AG04449 (cell line): ENCODE data around the gene JCAD.

Experiments
- CTCF ChIA-PET: fragments of 350-600 bp; formaldehyde crosslinking; extraction: SDS; loops from one replicate; lab custom pipeline; 2021; ENCODE audit warnings: antibody characterized with exemption; lab: Yijun Ruan, JAX
- POLR2A ChIA-PET: fragments of 400-600, 350-600 bp; formaldehyde crosslinking; extraction: SDS; loops from one replicate; lab custom pipeline; 2020; ENCODE audit warnings: antibody characterized with exemption, inconsistent platforms; lab: Yijun Ruan, JAX
- DNase-seq: peaks from one replicate; pipeline ENCODE4 v3.0.0-alpha.2; 2010; ENCODE audit warnings: low read depth, low spot score
- H3K4me3 ChIP-seq: 2 replicates; pipeline ENCODE4 v1.5.1; 2011; ENCODE audit warnings: low read depth, mild to moderate bottlenecking, control low read depth, low read length
- TF ChIP-seq, protein P1 (sequence below): IDR thresholded peaks from one replicate; pipeline ENCODE4 v1.5.1; 2011; ENCODE audit warnings: mild to moderate bottlenecking, moderate library complexity, low read length, control low read depth, inconsistent platforms; ENCODE audit not compliant: insufficient read depth; ENCODE audit errors: missing control alignments

Gene JCAD

DNA sequence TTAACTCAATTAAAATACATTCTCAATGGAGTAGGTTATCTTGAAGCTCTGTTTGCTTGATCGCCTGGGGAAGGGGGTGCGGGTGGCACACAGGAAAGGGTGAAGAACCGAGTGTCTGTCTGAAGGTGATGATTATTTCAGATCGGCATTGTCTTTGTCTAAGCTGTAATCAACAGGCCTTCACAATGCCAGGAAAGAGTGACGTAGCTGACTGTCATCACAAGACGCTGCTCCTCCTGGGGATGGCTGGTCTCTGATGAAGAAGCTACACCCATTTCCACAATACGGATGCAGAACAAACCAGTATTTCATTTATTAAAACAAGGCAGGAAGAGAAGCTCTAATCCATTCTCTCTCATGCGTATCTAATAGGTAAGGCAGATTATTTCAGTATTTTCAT lies 19.4 kb downstream of the JCAD start:
- TF ChIP-seq, protein P1, sequence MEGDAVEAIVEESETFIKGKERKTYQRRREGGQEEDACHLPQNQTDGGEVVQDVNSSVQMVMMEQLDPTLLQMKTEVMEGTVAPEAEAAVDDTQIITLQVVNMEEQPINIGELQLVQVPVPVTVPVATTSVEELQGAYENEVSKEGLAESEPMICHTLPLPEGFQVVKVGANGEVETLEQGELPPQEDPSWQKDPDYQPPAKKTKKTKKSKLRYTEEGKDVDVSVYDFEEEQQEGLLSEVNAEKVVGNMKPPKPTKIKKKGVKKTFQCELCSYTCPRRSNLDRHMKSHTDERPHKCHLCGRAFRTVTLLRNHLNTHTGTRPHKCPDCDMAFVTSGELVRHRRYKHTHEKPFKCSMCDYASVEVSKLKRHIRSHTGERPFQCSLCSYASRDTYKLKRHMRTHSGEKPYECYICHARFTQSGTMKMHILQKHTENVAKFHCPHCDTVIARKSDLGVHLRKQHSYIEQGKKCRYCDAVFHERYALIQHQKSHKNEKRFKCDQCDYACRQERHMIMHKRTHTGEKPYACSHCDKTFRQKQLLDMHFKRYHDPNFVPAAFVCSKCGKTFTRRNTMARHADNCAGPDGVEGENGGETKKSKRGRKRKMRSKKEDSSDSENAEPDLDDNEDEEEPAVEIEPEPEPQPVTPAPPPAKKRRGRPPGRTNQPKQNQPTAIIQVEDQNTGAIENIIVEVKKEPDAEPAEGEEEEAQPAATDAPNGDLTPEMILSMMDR, result no peak
- no peak overlapping the region for H3K4me3 ChIP-seq
- DNase-seq, result no peak
- ChIA-PET POLR2A (interaction anchor here (1.0 kb wide), 1 partner anchor 10 kb away, joined by 3 read pairs; no protein-coding TSS in a partner anchor), CTCF (interaction anchor here (1.6 to 3.8 kb wide), 3 partner anchors 38 to 201 kb away, joined by 6 to 17 read pairs (median 11); no protein-coding TSS in a partner anchor)

DNA sequence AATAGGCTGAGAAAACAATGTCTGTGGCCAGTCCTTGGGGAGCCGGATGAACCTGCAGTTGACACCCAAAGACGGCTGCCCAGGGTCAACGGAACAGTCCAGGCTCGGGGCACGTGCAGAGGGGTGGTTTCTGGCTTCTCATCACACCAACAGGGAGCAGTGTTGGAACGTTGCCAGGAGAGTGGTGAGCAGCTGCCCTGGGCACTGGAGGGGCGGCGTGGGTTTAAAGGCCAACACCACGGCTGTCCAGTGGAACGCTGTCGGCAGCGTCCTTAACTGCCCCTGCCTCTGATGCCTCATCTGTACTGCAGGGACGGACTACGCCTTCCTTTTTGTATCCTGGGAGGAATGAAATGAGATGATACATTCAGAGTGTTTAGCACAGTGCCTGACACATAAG lies 19.8 kb downstream of the JCAD start:
- ChIA-PET CTCF (interaction anchor here (2.9 kb wide), 1 partner anchor 41 kb away, joined by 11 read pairs; no protein-coding TSS in a partner anchor), POLR2A (interaction anchor here (1.0 kb wide), 1 partner anchor 10 kb away, joined by 3 read pairs; no protein-coding TSS in a partner anchor)
- TF ChIP-seq, protein P1, result no peak
- no peak for DNase-seq
- no peak overlapping the region for H3K4me3 ChIP-seq

DNA sequence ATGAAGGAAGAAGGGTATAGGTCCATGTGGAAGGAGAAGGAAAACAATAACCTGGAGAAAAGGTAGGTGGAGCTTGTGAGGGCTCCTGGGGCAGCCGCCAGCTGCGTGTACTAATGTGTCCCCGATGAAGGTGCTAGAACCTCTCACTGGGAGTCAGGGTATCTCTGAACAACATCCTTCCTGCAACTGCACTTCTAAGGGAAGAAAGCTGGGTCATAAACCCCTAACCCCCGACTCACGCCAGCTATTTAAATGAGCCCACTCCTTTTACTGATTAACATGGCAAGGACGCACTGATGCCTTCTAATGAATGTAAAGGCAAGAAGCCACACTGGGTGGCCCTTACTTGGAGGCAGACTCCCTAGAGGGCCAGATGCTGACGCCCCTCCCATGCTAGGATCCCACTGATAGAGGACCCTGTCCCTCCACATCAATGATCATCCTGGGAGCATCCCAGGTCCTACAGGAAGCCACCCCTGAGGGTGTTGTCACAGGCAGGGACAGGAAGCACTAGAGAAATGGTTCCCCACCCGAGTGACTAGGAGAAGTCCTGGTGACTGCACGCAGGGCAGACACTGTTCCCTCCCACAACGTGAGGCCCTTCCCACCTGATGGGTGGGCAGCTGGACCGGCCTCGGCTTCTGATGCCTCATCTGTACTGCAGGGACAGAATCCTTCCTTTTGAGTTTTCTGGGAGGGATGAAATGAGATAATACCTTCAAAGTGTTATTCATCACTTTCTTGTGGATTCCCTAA lies 20.4 kb downstream of the JCAD start:
- TF ChIP-seq, protein P1, result no peak
- DNase-seq, result no peak
- ChIA-PET POLR2A (no interaction called here), CTCF (no interaction called here)
- no peak overlapping the region for H3K4me3 ChIP-seq

GRCh38 chr10:30037620-30038336 lies 21.6 kb downstream of the JCAD start:
- CTCF ChIA-PET, result no interaction called here
- TF ChIP-seq, protein P1, result no peak
- POLR2A ChIA-PET, result no interaction called here
- H3K4me3 ChIP-seq, result no peak overlapping the region
- DNase-seq, result no peak

DNA sequence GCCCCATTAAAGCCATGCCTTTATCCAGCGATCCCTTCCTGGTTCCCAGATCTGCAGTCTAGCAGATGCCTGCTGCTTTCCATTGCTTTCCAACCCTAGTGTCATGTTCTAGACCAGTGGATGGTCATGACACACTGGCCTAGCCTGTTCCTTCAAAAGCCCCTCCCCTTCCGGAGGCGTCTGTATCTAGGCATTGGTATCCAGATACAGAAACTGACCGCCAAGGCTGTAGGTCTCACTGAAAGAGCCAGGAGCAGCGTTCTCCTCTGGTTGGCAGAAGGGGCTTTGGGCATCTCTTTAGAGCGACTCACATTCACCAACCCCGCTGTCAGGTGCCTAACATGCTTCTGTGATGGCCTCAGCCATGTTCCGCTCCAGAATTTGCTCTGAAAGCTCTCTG lies 22.6 kb downstream of the JCAD start:
- H3K4me3 ChIP-seq, result no peak overlapping the region
- ChIA-PET CTCF (no interaction called here), POLR2A (no interaction called here)
- DNase-seq, result no peak
- TF ChIP-seq, protein P1, result no peak

- ChIA-PET CTCF (interaction anchor here (1.4 kb wide), 1 partner anchor 205 kb away, joined by 3 read pairs; no protein-coding TSS in a partner anchor), POLR2A (no interaction called here)
- DNase-seq, result no peak
- no peak overlapping the region for H3K4me3 ChIP-seq
- TF ChIP-seq, protein P1, result no peak
Observed at GRCh38 chr10:30036341-30036740, 23.0 kb downstream of the JCAD start.
